KOPT-K1 (cell line): Measurements from ENCODE around the gene SRMS.

Source experiments
- H3K27ac ChIP-seq: fragments of 200-600 bp; sonication (generic); 2 replicates; pipeline ENCODE4 v1.5.1; 2016; ENCODE audit warnings: antibody characterized with exemption, mild to moderate bottlenecking, low read depth, low read length; ENCODE audit not compliant: poor library complexity, severe bottlenecking
- H3K36me3 ChIP-seq: fragments of 200-600 bp; sonication (generic); 2 replicates; pipeline ENCODE4 v1.5.1; 2017; ENCODE audit warnings: antibody characterized with exemption, mild to moderate bottlenecking, low read length, moderate library complexity; ENCODE audit not compliant: insufficient read depth
- H3K9me3 ChIP-seq: fragments of 200-600 bp; sonication (generic); 2 replicates; pipeline ENCODE4 v1.5.1; 2017; ENCODE audit warnings: antibody characterized with exemption, low read length, mild to moderate bottlenecking; ENCODE audit not compliant: insufficient read depth, poor library complexity, severe bottlenecking

SRMS gene

GRCh38 chr20:63533388-63533787 lies 14.2 kb downstream of the SRMS start:
- H3K36me3 ChIP-seq = no peaks in the 10 kb centered on the region
- no peak overlapping the region for H3K27ac ChIP-seq
- no peaks in the 10 kb centered on the region for H3K9me3 ChIP-seq

GRCh38 chr20:63532449-63532971 lies 15.0 kb downstream of the SRMS start:
- Histone ChIP-seq H3K36me3 (no peaks in the 10 kb centered on the region), H3K9me3 (no peaks in the 10 kb centered on the region), H3K27ac (no peak overlapping the region)

GRCh38 chr20:63531686-63532448 lies 15.7 kb downstream of the SRMS start:
- Histone ChIP-seq H3K36me3 (no peaks in the 10 kb centered on the region), H3K27ac (no peak overlapping the region), H3K9me3 (no peaks in the 10 kb centered on the region)

GRCh38 chr20:63530788-63531160 lies 16.8 kb downstream of the SRMS start:
- H3K36me3 ChIP-seq = no peaks in the 10 kb centered on the region
- no peak overlapping the region for H3K27ac ChIP-seq
- no peaks in the 10 kb centered on the region for H3K9me3 ChIP-seq

- Histone ChIP-seq H3K36me3 (no peaks in the 10 kb centered on the region), H3K9me3 (no peaks in the 10 kb centered on the region), H3K27ac (no peak overlapping the region)
Observed at GRCh38 chr20:63529861-63530787, 17.4 kb downstream of the SRMS start.

- H3K36me3 ChIP-seq = no peaks in the 10 kb centered on the region
- H3K9me3 ChIP-seq = no peaks in the 10 kb centered on the region
- no peak overlapping the region for H3K27ac ChIP-seq
Observed at GRCh38 chr20:63529180-63529860, 18.2 kb downstream of the SRMS start.

GRCh38 chr20:63527184-63527583 lies 20.4 kb downstream of the SRMS start:
- Histone ChIP-seq H3K27ac (no peak overlapping the region), H3K36me3 (no peaks in the 10 kb centered on the region; the same call in 1 of the 2 replicates)

GRCh38 chr20:63525971-63526370 lies 21.6 kb downstream of the SRMS start:
- H3K36me3 ChIP-seq = no peaks in the 10 kb centered on the region; the same call in 1 of the 2 replicates
- no peaks in the 10 kb centered on the region for H3K9me3 ChIP-seq
- H3K27ac ChIP-seq = no peak overlapping the region

More at GRCh38 chr20:63527184-63527583, 20.4 kb downstream of the SRMS start:
- H3K9me3 ChIP-seq = no peaks in the 10 kb centered on the region

- Histone ChIP-seq H3K36me3 (no peaks in the 10 kb centered on the region; the same call in 1 of the 2 replicates), H3K9me3 (no peaks in the 10 kb centered on the region), H3K27ac (no peak overlapping the region)
Observed at GRCh38 chr20:63525185-63525584, 22.4 kb downstream of the SRMS start.

GRCh38 chr20:63522981-63523611 lies 24.5 kb downstream of the SRMS start:
- no peaks in the 10 kb centered on the region; the same call in 1 of the 2 replicates for H3K36me3 ChIP-seq
- no peak overlapping the region for H3K27ac ChIP-seq

GRCh38 chr20:63522091-63522868 lies 25.3 kb downstream of the SRMS start:
- H3K9me3 ChIP-seq = no peaks in the 10 kb centered on the region
- no peak overlapping the region for H3K27ac ChIP-seq
- no peaks in the 10 kb centered on the region; the same call in 1 of the 2 replicates for H3K36me3 ChIP-seq

More at GRCh38 chr20:63522981-63523611, 24.5 kb downstream of the SRMS start:
- H3K9me3 ChIP-seq = no peaks in the 10 kb centered on the region

GRCh38 chr20:63521602-63522001 lies 25.9 kb downstream of the SRMS start:
- H3K9me3 ChIP-seq = no peaks in the 10 kb centered on the region
- no peak overlapping the region for H3K27ac ChIP-seq

GRCh38 chr20:63520934-63521601 lies 26.5 kb downstream of the SRMS start:
- Histone ChIP-seq H3K9me3 (no peaks in the 10 kb centered on the region), H3K27ac (peak overlapping the region; percentile 48), H3K36me3 (no peaks in the 10 kb centered on the region; the same call in 1 of the 2 replicates)

More at GRCh38 chr20:63521602-63522001, 25.9 kb downstream of the SRMS start:
- no peaks in the 10 kb centered on the region; the same call in 1 of the 2 replicates for H3K36me3 ChIP-seq
